Left lung (tissue), 10 donors: Measurements from ENCODE around the gene DHDDS. TPM values are rescaled to one million over a fixed set of nuclear protein-coding genes. Genes with fewer than 3 reads are reported as not detected.

Experiments used
- ATAC-seq: fragments of 200-7000 bp; cut with Tn5 transposase; one replicate; pipeline ENCODE4 v1.9.1; 2020; ENCODE audit warnings: moderate library complexity
- DNase-seq, 4 donors: peaks; one replicate each; pipeline ENCODE4 v3.0.0-alpha.2; 2013 to 2020
- H3K27ac ChIP-seq, 2 donors: fragments of 200-600 bp; sonication (generic) in 1 of 2; one replicate each; pipeline versions ENCODE4 v1.5.0 to v1.8.0; 2020 to 2021
- H3K27me3 ChIP-seq, 2 donors: fragments of 200-600 bp; sonication (generic) in 1 of 2; one replicate each; pipeline versions ENCODE4 v1.5.0 to v1.8.0; 2020 to 2021
- H3K36me3 ChIP-seq, 2 donors: fragments of 200-600 bp; sonication (generic) in 1 of 2; one replicate each; pipeline versions ENCODE4 v1.5.0 to v1.8.0; 2020 to 2021
- H3K4me1 ChIP-seq, 2 donors: fragments of 200-600 bp; one replicate each; pipeline ENCODE4 v1.8.0; 2021
- H3K4me3 ChIP-seq, 2 donors: fragments of 200-600 bp; sonication (generic) in 1 of 2; one replicate each; pipeline versions ENCODE4 v1.5.0 to v1.8.0; 2020 to 2021; ENCODE audit warnings: mild to moderate bottlenecking in 1 of 2
- H3K9me3 ChIP-seq, 2 donors: fragments of 200-600 bp; sonication (generic) in 1 of 2; one replicate each; pipeline versions ENCODE4 v1.5.0 to v1.8.0; 2020 to 2021
- CTCF ChIP-seq, 2 donors: fragments of 200-600 bp; sonication (generic) in 1 of 2; IDR thresholded peaks; one replicate each; pipeline versions ENCODE4 v1.5.0 to v1.8.0; 2021; ENCODE audit warnings: antibody characterized with exemption in 2 of 2
- intact Hi-C, 2 donors: fragments of 100-400 bp; cut with DNase I; formaldehyde crosslinking; loops; one replicate each; pipeline versions ENCODE4 v1.11.2 to v1.14.2; 2022
- polyA plus RNA-seq, 6 donors: library from polyadenylated mRNA; unstranded; fragments of 120-200 nt; gene quantifications; one replicate each; pipeline ENCODE4 v1.2.1, GENCODE V29; 2013; ENCODE audit not compliant: insufficient read length in 6 of 6
- total RNA-seq, 2 donors: library from RNA; stranded (reverse); fragmentation: NEBNext Ultra II Directional; extraction: Animal tissue kit (Norgen Biotek cat#: 25700); gene quantifications; one replicate each; pipeline ENCODE4 v1.2.1, GENCODE V29; 2021
- donor health status: DM: no; HTN: yes; CAD: no.
- donor health status: DM: no; HTN: no; CAD: no.

DHDDS gene
- total and polyA plus RNA-seq, 8 donors: 34.5 to 56.0 (median 36.1) TPM

- H3K27me3 ChIP-seq: no peaks in the 10 kb centered on the region
- no peak for TF ChIP-seq CTCF (IDR thresholded peaks at IDR 0.05)
- peaks cover 0 to 14% of the 10 kb centered on the region in 2 donors for H3K4me1 ChIP-seq
- DNase-seq (no peak), ATAC-seq (no peak)
- H3K9me3 ChIP-seq: no peaks in the 10 kb centered on the region
- H3K36me3 ChIP-seq: no peaks in the 10 kb centered on the region
- H3K27ac ChIP-seq: no peak overlapping the region
- intact Hi-C loops: no loop called here
- H3K4me3 ChIP-seq: no peak overlapping the region
Observed at GRCh38 chr1:26516987-26517765, 85.1 kb downstream of the DHDDS start.

GRCh38 chr1:26517766-26518049 is 85.6 kb downstream of the DHDDS start:
- ATAC-seq (no peak), DNase-seq (no peak)
- H3K4me3 ChIP-seq: no peak overlapping the region
- H3K27ac ChIP-seq: no peak overlapping the region
- H3K4me1 ChIP-seq: peaks cover 0 to 14% of the 10 kb centered on the region in 2 donors
- intact Hi-C loops: no loop called here
- no peaks in the 10 kb centered on the region for H3K27me3 ChIP-seq
- no peaks in the 10 kb centered on the region for H3K36me3 ChIP-seq
- no peak for TF ChIP-seq CTCF (IDR thresholded peaks at IDR 0.05)
- H3K9me3 ChIP-seq: no peaks in the 10 kb centered on the region

- ATAC-seq: no peak
- H3K27me3 ChIP-seq: no peaks in the 10 kb centered on the region
- no peak for TF ChIP-seq CTCF (IDR thresholded peaks at IDR 0.05)
- H3K36me3 ChIP-seq: no peaks in the 10 kb centered on the region
- no peak overlapping the region for H3K27ac ChIP-seq
- no peak for DNase-seq
- H3K4me3 ChIP-seq: no peak overlapping the region
- no peaks in the 10 kb centered on the region for H3K9me3 ChIP-seq
- H3K4me1 ChIP-seq: peaks cover 0 to 14% of the 10 kb centered on the region in 2 donors
- intact Hi-C loops: no loop called here
Observed at GRCh38 chr1:26518355-26518754, 86.2 kb downstream of the DHDDS start.

GRCh38 chr1:26520339-26520738 is 88.2 kb downstream of the DHDDS start:
- Histone ChIP-seq H3K4me3 (no peak overlapping the region), H3K27me3 (no peaks in the 10 kb centered on the region), H3K9me3 (no peaks in the 10 kb centered on the region), H3K36me3 (no peaks in the 10 kb centered on the region), H3K4me1 (peaks cover 0 to 14% of the 10 kb centered on the region in 2 donors), H3K27ac (peak overlapping the region in 1 of 2 donors; percentile 77)
- ATAC-seq: no peak
- intact Hi-C loops: no loop called here
- DNase-seq: no peak
- no peak for TF ChIP-seq CTCF (IDR thresholded peaks at IDR 0.05)

Other genes with a start within 250 kb of the DHDDS start
- gene CATSPER4, start 241.7 kb upstream of the DHDDS start, total RNA-seq: not detected
- under 1 TPM in 2 of 6 donors, not detected in 4; 0.11 to 0.13 TPM for gene CATSPER4, start 241.7 kb upstream of the DHDDS start, polyA plus RNA-seq
- 10 to 100 TPM; 12.1 to 13.6 TPM for gene CEP85, start 198.1 kb upstream of the DHDDS start, total RNA-seq
- 10 to 100 TPM; 20.8 to 24.8 (median 21.7) TPM for gene CEP85, start 198.1 kb upstream of the DHDDS start, polyA plus RNA-seq
- 100 to 1,000 TPM; 210 to 347 TPM for gene SH3BGRL3, start 152.2 kb upstream of the DHDDS start, total RNA-seq
- 100 to 1,000 TPM in 4 of 6 donors, 10 to 100 TPM in 2; 90.4 to 120 (median 106) TPM for gene SH3BGRL3, start 152.2 kb upstream of the DHDDS start, polyA plus RNA-seq
- 10 to 100 TPM; 24.0 to 43.1 TPM for gene UBXN11, start 125.7 kb upstream of the DHDDS start, total RNA-seq
- 10 to 100 TPM; 23.0 to 29.7 (median 26.1) TPM for gene UBXN11, start 125.7 kb upstream of the DHDDS start, polyA plus RNA-seq
- 100 to 1,000 TPM in 1 of 2 donors, 10 to 100 TPM in 1; 96.7 to 170 TPM for gene CD52, start 114.4 kb upstream of the DHDDS start, total RNA-seq
- gene CD52, start 114.4 kb upstream of the DHDDS start, polyA plus RNA-seq: 1 to 10 TPM; 2.6 to 6.4 (median 5.8) TPM
- 1 to 10 TPM; 2.0 to 7.6 TPM for gene CRYBG2, start 78.2 kb upstream of the DHDDS start, total RNA-seq
- gene CRYBG2, start 78.2 kb upstream of the DHDDS start, polyA plus RNA-seq: 1 to 10 TPM in 5 of 6 donors, under 1 TPM in 1; 0.94 to 2.4 (median 1.4) TPM
- gene ZNF683, start 59.6 kb upstream of the DHDDS start, total RNA-seq: under 1 TPM; 0.47 to 0.86 TPM
- under 1 TPM in 5 of 6 donors, not detected in 1; 0.09 to 0.22 (median 0.18) TPM for gene ZNF683, start 59.6 kb upstream of the DHDDS start, polyA plus RNA-seq
- not detected for gene LIN28A, start 21.5 kb upstream of the DHDDS start, total RNA-seq
- under 1 TPM; 0.06 to 0.11 (median 0.10) TPM for gene LIN28A, start 21.5 kb upstream of the DHDDS start, polyA plus RNA-seq
- gene HMGN2, start 40.1 kb downstream of the DHDDS start, total RNA-seq: 100 to 1,000 TPM; 266 to 355 TPM
- gene HMGN2, start 40.1 kb downstream of the DHDDS start, polyA plus RNA-seq: 1,000 to 10,000 TPM; 1,030 to 1,494 (median 1,162) TPM
- 100 to 1,000 TPM in 1 of 2 donors, 10 to 100 TPM in 1; 85.6 to 104 TPM for gene RPS6KA1, start 97.4 kb downstream of the DHDDS start, total RNA-seq
- gene RPS6KA1, start 97.4 kb downstream of the DHDDS start, polyA plus RNA-seq: 10 to 100 TPM; 19.9 to 27.1 (median 24.5) TPM